Measurements from ENCODE around the gene CAPN1.

DNA sequence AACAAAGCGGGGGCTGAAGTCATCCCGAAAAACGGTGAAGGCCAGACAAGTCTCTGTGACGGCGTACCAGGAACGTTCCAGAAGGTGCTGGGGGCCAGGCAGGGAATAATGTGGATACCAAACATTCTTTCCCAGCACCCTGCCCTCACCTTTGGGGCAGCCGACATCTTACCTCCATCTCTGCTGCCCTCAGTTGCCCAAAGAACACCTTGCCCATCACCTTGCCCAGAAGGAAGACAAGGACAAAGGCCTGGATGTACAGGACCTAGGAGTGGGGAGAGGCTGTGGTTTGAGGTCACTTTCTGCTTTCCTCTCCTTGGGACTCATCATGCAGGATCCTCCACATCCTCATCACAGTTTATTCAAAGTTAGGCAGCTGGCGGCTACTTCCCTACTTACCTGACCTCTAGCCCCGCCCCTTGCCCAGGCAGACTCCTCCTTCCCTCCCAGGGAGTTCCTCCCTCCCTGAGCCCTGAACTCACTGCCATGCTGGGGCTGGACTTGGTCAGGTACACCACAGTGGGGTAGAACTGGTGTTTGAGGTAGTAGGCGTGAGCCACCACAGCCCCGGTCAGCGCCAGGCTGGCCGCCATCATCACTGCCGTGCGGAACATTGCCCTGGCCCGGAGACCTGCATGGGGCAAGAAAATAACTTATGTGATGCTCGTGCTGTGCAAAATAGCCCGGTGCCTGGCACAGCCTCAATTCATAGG is 48.6 kb upstream of the CAPN1 start:
- TF ChIP-seq, protein P1, sequence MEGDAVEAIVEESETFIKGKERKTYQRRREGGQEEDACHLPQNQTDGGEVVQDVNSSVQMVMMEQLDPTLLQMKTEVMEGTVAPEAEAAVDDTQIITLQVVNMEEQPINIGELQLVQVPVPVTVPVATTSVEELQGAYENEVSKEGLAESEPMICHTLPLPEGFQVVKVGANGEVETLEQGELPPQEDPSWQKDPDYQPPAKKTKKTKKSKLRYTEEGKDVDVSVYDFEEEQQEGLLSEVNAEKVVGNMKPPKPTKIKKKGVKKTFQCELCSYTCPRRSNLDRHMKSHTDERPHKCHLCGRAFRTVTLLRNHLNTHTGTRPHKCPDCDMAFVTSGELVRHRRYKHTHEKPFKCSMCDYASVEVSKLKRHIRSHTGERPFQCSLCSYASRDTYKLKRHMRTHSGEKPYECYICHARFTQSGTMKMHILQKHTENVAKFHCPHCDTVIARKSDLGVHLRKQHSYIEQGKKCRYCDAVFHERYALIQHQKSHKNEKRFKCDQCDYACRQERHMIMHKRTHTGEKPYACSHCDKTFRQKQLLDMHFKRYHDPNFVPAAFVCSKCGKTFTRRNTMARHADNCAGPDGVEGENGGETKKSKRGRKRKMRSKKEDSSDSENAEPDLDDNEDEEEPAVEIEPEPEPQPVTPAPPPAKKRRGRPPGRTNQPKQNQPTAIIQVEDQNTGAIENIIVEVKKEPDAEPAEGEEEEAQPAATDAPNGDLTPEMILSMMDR (IDR thresholded peaks at IDR 0.05) = no peak
- TF ChIP-seq POLR2A (IDR thresholded peaks at IDR 0.05) = no peak
